K562 (cell line): ENCODE data around the gene CCDC27. TPM values are rescaled to one million over a fixed set of nuclear protein-coding genes. Genes with fewer than 3 reads are reported as not detected.

ENCODE experiments used
- ARID3B ChIP-seq: fragments of 250-450 bp; sonication (Bioruptor Pico); IDR thresholded peaks from 2 replicates; pipeline ENCODE4 v1.4.0; 2020; ENCODE audit warnings: borderline replicate concordance
- CBX1 ChIP-seq: sonication (generic); IDR thresholded peaks from 2 replicates; pipeline ENCODE4 v1.6.1; 2016; ENCODE audit warnings: antibody characterized with exemption, low read depth, mild to moderate bottlenecking
- CBX5 ChIP-seq: IDR thresholded peaks from 2 replicates; pipeline ENCODE4 v1.6.1; 2014; ENCODE audit warnings: low read depth, borderline replicate concordance
- CHD2 ChIP-seq: IDR thresholded peaks from 2 replicates; pipeline ENCODE4 v1.6.1; 2011; ENCODE audit warnings: low read depth, low read length
- CREM ChIP-seq: IDR thresholded peaks from 2 replicates; pipeline ENCODE4 v1.6.1; 2014; ENCODE audit warnings: antibody characterized with exemption, low read depth
- EGR1 ChIP-seq: fragments of 450-650 bp; conservative IDR thresholded peaks from 2 replicates; pipeline ENCODE4 v1.6.1; 2017; ENCODE audit warnings: mild to moderate bottlenecking
- EP400 ChIP-seq: fragments of 450-650 bp; IDR thresholded peaks from 2 replicates; pipeline ENCODE4 v1.6.1; 2017; ENCODE audit warnings: antibody characterized with exemption, mild to moderate bottlenecking, moderate library complexity
- ETV5 ChIP-seq: sonication (generic); formaldehyde crosslinking; IDR thresholded peaks from 2 replicates; pipeline ENCODE4 v1.4.0; 2020; ENCODE audit warnings: low read depth, mild to moderate bottlenecking, missing genetic modification reagents
- FOSL1 ChIP-seq: fragments of 200-800 bp; sonication (Bioruptor generic); conservative IDR thresholded peaks from 2 replicates; pipeline ENCODE4 v1.6.1; 2016; ENCODE audit warnings: missing genetic modification characterization, missing compliant biosample characterization
- FOXA3 ChIP-seq, 2 experiments: fragments of 450-650 bp in 1 of 2; sonication (generic) in 1 of 2; formaldehyde crosslinking; IDR thresholded peaks in 1 of 2; conservative IDR thresholded peaks in 1 of 2; 2 replicates each; pipeline versions ENCODE4 v1.4.0 to v1.8.0; 2020 to 2022; ENCODE audit warnings: mild to moderate bottlenecking in 2 of 2, missing genetic modification reagents in 1 of 2
- GABPB1 ChIP-seq: sonication (generic); formaldehyde crosslinking; IDR thresholded peaks from 2 replicates; pipeline ENCODE4 v1.8.0; 2022; ENCODE audit warnings: mild to moderate bottlenecking, missing genetic modification reagents
- GMEB1 ChIP-seq: fragments of 250-450 bp; sonication (Bioruptor Pico); IDR thresholded peaks from 2 replicates; pipeline ENCODE4 v1.4.0; 2020; ENCODE audit warnings: mild to moderate bottlenecking
- HDAC1 ChIP-seq, 2 experiments: fragments of 450-650 bp; IDR thresholded peaks; 2 replicates each; pipeline ENCODE4 v1.6.1; 2016 to 2017; ENCODE audit warnings: inconsistent platforms in 1 of 2, mild to moderate bottlenecking in 1 of 2, moderate library complexity in 1 of 2
- HMGN3 ChIP-seq: IDR thresholded peaks from 2 replicates; pipeline ENCODE4 v1.6.1; 2011; ENCODE audit warnings: borderline replicate concordance, low read depth, mild to moderate bottlenecking, mixed read lengths, low read length; ENCODE audit not compliant: insufficient read length; ENCODE audit errors: extremely low read depth
- HNRNPL ChIP-seq: fragments of 200-400 bp; formaldehyde crosslinking; IDR thresholded peaks from 2 replicates; pipeline ENCODE4 v1.6.1; 2017; ENCODE audit warnings: low read depth, mild to moderate bottlenecking, low read length
- KAT7 ChIP-seq: sonication (generic); formaldehyde crosslinking; IDR thresholded peaks from 2 replicates; pipeline ENCODE4 v1.8.0; 2022; ENCODE audit warnings: missing genetic modification reagents, mild to moderate bottlenecking, borderline replicate concordance
- LEF1 ChIP-seq: fragments of 450-650 bp; IDR thresholded peaks from 2 replicates; pipeline ENCODE4 v1.6.1; 2016; ENCODE audit warnings: mild to moderate bottlenecking
- NFATC3 ChIP-seq: fragments of 450-650 bp; IDR thresholded peaks from 2 replicates; pipeline ENCODE4 v1.6.1; 2017; ENCODE audit warnings: mild to moderate bottlenecking
- NFIX ChIP-seq: fragments of 250-450 bp; sonication (Bioruptor Pico); IDR thresholded peaks from 2 replicates; pipeline ENCODE4 v1.4.0; 2020; ENCODE audit warnings: low read depth, mild to moderate bottlenecking, moderate library complexity
- TAF7 ChIP-seq: fragments of 450-650 bp; IDR thresholded peaks from 2 replicates; pipeline ENCODE4 v1.6.1; 2016; ENCODE audit warnings: missing genetic modification characterization, missing compliant biosample characterization
- TCF3 ChIP-seq: sonication (generic); formaldehyde crosslinking; IDR thresholded peaks from 2 replicates; pipeline ENCODE4 v1.4.0; 2020; ENCODE audit warnings: mild to moderate bottlenecking, missing genetic modification reagents
- ZFX ChIP-seq: sonication (generic); formaldehyde crosslinking; IDR thresholded peaks from 2 replicates; pipeline ENCODE4 v1.8.0; 2022; ENCODE audit warnings: mild to moderate bottlenecking, missing genetic modification reagents, moderate library complexity
- ZNF232 ChIP-seq: sonication (generic); formaldehyde crosslinking; IDR thresholded peaks from 2 replicates; pipeline ENCODE4 v1.8.0; 2022; ENCODE audit warnings: mild to moderate bottlenecking, missing genetic modification reagents
- ZNF57 ChIP-seq: fragments of 450-650 bp; formaldehyde crosslinking; IDR thresholded peaks from 2 replicates; pipeline ENCODE4 v1.4.0; 2020; ENCODE audit warnings: mild to moderate bottlenecking, moderate library complexity
- ZNF740 ChIP-seq, 3 experiments: fragments of 200-800 bp in 1 of 3; sonication (Bioruptor generic) in 1 of 3; sonication (generic) in 1 of 3; formaldehyde crosslinking in 1 of 3; IDR thresholded peaks; 2 replicates each; pipeline versions ENCODE4 v1.6.1 to v1.8.0; 2016 to 2022; ENCODE audit warnings: mild to moderate bottlenecking in 2 of 3, missing compliant biosample characterization in 2 of 3, missing genetic modification characterization in 2 of 3, missing genetic modification reagents in 1 of 3
- polyA plus RNA-seq, 8 experiments: library from polyadenylated mRNA; depleted of rRNA in 4 of 8; stranded (reverse) in 5 of 8; unstranded in 3 of 8; fragments of >200 nt; fragmentation: Nextera tagmentation in 2 of 8; fragmentation: Illumina TruSeq in 1 of 8; extraction: Ambion mirVana in 2 of 8; extraction: Trizol in 1 of 8; gene quantifications; 2 replicates each; pipeline versions ENCODE4 v1.2.1 to v1.2.3, GENCODE V29; 2011 to 2014; ENCODE audit warnings: inconsistent platforms in 1 of 8, missing spikeins in 1 of 8
- total RNA-seq, 7 experiments: library from RNA; depleted of rRNA in 6 of 7; stranded (reverse); fragments of >200 nt in 6 of 7; fragmentation: Illumina TruSeq in 2 of 7; extraction: Trizol in 2 of 7; gene quantifications; 2 replicates each; pipeline versions ENCODE4 v1.2.1 to v1.2.3, GENCODE V29; 2011 to 2021; ENCODE audit warnings: low replicate concordance in 1 of 7

The CCDC27 gene
- total and polyA plus RNA-seq, 9 of the 15 experiments (the other 6 are each of a cell fraction or from before 2014, with no cell fraction given): 0.01 to 0.04 TPM; not detected in 7

GRCh38 chr1:3774276-3774945 is 22.2 kb downstream of the CCDC27 start (continued):
- TF ChIP-seq ZNF232 (CRISPR knock-in tag) (no peak), KAT7 (CRISPR knock-in tag) (0 out of 2 replicates have a peak, but pooled peaks have one; percentile 70), HNRNPL (peak; percentile 17; the same call in 1 of the 2 replicates), CBX5 (peak; percentile 5; the same call in 1 of the 2 replicates), EGR1 (peak; percentile 63), FOXA3 (CRISPR knock-in tag; conservative IDR thresholded peaks at IDR 0.05 in 1 of 2, IDR thresholded peaks at IDR 0.05 in 1 of 2) (peak in 1 of 2 experiments; percentile 87; a peak in 2 of 4 replicates), GMEB1 (CRISPR knock-in tag) (no peak), NFIX (CRISPR knock-in tag) (no peak), CREM (no peak), TAF7 (tag) (no peak), GABPB1 (CRISPR knock-in tag) (peak; percentile 34; the same call in 1 of the 2 replicates), ZNF740 (CRISPR knock-in tag; IDR thresholded peaks at IDR 0.05) (peak; percentile 81), ZNF740 (tag; IDR thresholded peaks at IDR 0.05) (no peak), ZNF57 (CRISPR knock-in tag) (peak; percentile 31; the same call in 1 of the 2 replicates), HDAC1 (IDR thresholded peaks at IDR 0.05) (peak in 1 of 2 experiments; percentile 83; a peak in 2 of 4 replicates), CBX1 (0 out of 2 replicates have a peak, but pooled peaks have one; percentile 17), ZFX (CRISPR knock-in tag) (peak; percentile 60), HMGN3 (peak; percentile 94), LEF1 (0 out of 2 replicates have a peak, but pooled peaks have one; percentile 5), NFATC3 (no peak), EP400 (0 out of 2 replicates have a peak, but pooled peaks have one; percentile 31), CHD2 (0 out of 2 replicates have a peak, but pooled peaks have one; percentile 31), FOSL1 (tag) (peak; percentile 39), TCF3 (CRISPR knock-in tag) (no peak), ARID3B (CRISPR knock-in tag) (no peak), ETV5 (0 out of 2 replicates have a peak, but pooled peaks have one; percentile 16)
